SKM-1 (cell line): ENCODE data around the gene ADAM12.
"Not testable (repeated sequence)": the region's sequence is repeated elsewhere in the genome, so short reads cannot be mapped to it uniquely, and the experiment has no call there.

Source experiments
- DNase-seq: peaks from one replicate; lab custom pipeline; 2025; ENCODE audit not compliant: unreplicated experiment; lab: John Stamatoyannopoulos, UW

Gene ADAM12

DNA sequence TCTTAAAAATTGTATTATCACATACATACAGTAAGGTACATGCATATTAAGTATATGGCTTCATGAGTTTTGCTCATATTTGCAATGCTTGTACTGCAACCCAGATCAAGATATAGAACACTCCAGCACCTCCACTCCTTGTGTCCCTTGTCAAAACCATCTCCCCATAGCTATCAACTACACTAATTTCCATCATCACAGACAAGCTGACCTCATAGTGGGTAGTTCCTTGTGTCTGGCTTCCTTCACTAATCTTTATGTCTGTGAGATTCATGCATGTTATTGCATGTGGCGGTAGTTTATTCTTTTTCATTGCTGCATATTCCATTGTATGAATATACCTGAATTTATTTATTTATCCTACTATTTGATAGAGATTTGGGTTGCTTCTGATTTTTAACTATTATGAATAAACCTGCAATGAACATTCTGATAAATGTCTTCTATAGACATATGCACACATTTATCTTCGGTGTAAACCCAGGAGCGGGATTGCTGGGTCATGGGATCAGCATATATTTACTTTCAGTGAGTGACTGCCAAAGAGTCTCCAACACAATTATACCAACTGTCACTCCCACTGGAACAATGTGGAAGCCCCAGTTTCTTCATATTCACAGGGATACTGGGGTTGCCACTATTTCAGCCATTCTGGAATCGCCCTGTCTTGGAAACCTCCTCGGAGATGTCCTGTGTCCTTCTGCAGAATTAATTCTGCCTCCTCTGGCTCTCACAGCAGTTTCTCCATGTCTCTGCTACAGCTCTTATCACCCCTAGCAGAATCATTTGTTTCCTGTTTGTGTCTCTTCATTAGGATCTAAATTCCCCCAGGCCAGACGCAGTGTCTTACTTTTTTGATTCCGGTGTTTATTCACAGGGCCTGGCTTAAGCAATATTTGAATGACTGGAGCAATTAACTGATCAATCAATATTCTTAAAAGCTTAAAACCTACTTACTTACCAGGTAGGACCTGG lies 14.7 kb upstream of the ADAM12 start:
- no peak for DNase-seq

- no peak for DNase-seq
Observed at GRCh38 chr10:126400641-126401040, 12.4 kb upstream of the ADAM12 start.

GRCh38 chr10:126398924-126399323 lies 10.6 kb upstream of the ADAM12 start:
- DNase-seq: no peak

DNA sequence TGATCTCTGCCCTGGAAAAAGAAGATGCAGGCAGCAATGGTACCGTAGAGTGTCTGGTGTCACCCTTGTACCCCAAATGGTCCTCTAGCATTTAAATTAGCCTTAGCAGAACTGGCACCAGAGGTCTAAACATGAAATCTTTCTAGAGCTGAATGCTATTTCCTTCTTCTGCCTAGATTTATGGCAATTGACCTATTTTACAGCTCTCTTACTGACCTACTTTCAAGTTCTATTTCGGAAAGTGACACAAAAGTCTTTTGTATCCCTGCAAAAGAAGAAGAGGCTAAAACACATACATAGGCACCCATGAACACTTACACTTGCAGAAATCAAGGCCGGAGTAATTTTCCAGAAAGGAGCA lies 10.1 kb upstream of the ADAM12 start:
- DNase-seq: no peak

GRCh38 chr10:126397640-126398382 lies 9.5 kb upstream of the ADAM12 start:
- no peak for DNase-seq

DNA sequence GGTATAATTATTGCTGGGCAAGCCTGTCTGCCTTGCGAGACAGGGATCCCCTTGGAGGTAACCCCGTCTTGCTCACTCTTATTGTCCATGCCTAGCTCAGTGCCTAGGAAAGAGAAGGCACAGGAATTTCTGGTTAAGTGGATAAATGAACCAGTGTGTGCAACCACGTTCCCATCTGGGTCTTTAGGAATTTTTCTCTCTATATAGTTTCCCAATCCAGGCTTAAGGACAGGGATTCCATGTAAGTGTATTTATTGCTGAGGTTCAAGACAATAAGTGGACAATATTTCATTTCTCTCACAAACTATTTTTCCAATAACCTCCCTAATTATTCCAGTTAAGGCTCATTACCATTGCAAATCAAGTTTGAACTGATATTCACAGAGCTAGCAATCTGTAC lies 8.9 kb upstream of the ADAM12 start:
- no peak for DNase-seq

GRCh38 chr10:126394948-126395347 lies 6.7 kb upstream of the ADAM12 start:
- no peak for DNase-seq

DNA sequence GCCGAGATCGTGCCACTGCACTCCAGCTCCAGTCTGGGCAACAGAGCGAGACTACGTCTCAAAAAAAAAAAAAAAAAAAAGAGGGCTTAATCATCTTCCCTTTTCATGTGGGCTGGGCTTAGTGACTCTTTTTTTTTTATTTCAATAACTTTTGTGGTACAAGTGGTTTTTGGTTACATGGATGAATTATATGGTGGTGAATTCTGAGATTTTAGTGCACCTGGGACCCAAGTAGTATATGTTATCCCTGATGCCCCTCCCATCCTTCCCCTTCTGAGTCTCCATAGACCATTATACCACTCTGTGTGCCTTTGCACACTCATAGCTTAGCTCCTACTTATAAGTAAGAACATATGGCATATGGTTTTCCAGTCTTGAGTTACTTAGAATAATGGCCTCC lies 4.8 kb upstream of the ADAM12 start:
- DNase-seq: no peak

DNA sequence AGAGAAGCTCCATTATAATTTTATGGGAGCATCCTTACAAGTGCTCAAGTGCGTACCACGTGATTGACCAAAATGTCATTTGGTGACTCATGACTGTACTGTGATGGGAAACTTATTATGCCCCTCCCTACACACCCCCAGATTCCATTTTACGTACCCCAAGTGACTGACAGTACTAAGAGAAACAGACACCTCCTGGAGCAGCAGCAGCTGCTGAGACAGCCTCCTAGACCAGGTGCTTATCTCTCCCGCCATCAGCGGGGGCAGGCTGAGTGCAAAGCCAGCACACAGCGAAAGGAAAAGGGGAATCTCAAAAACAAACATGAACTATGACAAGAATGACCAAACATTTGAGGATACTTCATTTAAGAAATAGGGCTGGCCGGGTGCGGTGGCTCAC lies 4.2 kb upstream of the ADAM12 start:
- DNase-seq: no peak

- no peak for DNase-seq
Observed at GRCh38 chr10:126392068-126392467, 3.8 kb upstream of the ADAM12 start.

GRCh38 chr10:126391192-126391885 lies 3.1 kb upstream of the ADAM12 start:
- no peak for DNase-seq

- no peak for DNase-seq
Observed at GRCh38 chr10:126390324-126390723, 2.0 kb upstream of the ADAM12 start.

DNA sequence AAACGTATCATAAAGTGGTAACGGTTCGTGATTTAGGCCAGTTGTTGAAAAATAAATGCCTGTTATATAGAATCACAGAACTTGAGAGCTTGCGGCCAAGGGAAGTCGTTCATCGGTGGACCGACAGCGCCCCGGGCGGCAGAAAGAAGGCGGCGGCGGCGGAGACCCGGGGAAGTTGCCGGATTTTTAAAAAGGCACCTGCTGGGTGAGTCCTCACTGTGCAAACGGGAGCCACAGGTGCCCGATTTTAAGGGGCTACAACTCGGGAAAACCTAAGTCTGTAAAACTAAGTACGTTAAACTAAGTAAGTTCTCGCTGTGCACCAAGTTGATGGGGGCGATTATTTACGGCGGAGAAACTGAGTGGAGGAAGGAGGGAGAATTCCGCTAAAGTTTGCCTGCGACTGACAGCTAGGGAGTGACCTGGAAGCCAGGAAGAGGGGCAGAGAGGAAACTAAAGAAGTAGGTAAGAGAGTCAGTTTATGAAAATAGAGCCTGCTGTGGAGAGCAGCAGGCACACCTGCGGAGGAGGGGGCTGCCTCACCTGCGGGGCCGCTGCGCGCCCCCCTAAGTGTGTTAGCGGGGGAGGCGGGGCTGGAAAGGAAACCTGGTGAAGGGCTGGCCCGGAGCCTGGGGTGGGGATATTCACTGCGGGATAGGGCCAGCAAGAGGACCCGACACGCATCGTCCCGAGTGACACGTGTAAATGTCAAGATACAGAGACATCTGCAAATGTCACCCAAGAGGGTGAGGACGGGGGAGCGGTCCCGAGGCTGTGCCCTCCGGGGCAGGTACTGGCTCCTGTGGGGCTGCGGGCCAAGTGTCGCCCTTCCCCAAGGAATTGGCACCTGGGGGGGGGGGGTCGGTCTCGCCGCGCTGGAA lies 996 bp downstream of the ADAM12 start:
- DNase-seq: no peak

GRCh38 chr10:126384269-126384873 lies 3.9 kb downstream of the ADAM12 start:
- DNase-seq: no peak

- no peak for DNase-seq
Observed at GRCh38 chr10:126380352-126381076, 7.8 kb downstream of the ADAM12 start.

- DNase-seq: not testable (repeated sequence)
Observed at GRCh38 chr10:126379166-126379565, 9.1 kb downstream of the ADAM12 start.

DNA sequence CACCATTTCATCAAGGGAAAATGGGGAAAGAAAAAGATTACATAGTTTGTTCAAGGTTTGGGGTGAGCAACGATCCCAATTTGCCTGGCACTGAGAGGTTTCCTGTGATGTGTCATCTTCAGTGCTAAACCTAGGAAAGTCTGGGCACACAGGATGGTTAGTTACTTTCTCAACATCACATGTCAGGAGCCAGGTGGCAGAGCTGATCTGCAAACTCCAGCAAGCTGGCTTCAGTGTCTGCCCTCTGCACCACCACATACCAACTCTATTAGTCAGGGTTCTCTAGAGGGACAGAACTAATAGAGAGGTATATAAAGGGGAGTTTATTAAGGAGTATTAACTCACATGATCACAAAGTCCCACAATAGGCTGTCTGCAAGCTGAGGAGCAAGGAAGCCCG lies 11.3 kb downstream of the ADAM12 start:
- DNase-seq: no peak

GRCh38 chr10:126375926-126376554 lies 12.2 kb downstream of the ADAM12 start:
- no peak for DNase-seq

DNA sequence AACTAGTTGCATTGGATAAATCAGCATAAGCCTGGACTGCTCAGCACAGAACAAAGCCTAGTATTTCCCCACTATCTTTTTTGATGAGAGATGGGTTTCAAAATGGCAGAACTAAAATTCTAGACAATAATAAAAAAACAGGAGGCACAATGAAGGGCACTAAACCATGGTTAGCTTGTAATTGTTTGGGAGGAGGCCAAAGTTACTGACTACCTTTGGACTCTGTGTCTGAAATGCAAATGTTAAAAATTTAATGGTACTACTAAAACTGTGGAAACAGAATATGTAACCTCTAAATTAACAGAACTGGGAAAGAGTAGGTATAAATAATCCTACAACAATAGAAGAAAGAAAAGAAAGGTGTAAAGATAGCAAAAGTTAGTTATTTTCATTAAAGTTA lies 13.0 kb downstream of the ADAM12 start:
- DNase-seq: no peak
